ENCODE measurements around the gene TRIP10. TPM values are rescaled to one million over a fixed set of nuclear protein-coding genes. Genes with fewer than 3 reads are reported as not detected.

TRIP10 gene
- total RNA-seq, 2 donors from 2014 or later = 37.0 to 74.2 TPM

- no peak overlapping the region for H3K27ac ChIP-seq
- DNase-seq (ENCODE audit: low spot score) = no peak
- H3K27me3 ChIP-seq (replicated peaks; ENCODE audit: insufficient read depth) = no peaks in the 10 kb centered on the region
- no peak overlapping the region for H3K4me3 ChIP-seq
- no peaks in the 10 kb centered on the region for H3K4me1 ChIP-seq (replicated peaks)
- H3K36me3 ChIP-seq = no peaks in the 10 kb centered on the region
- 65% methylated on average over 4 of the region's 4 CpGs for WGBS
- intact Hi-C loops (cut with DNase I) = no loop called here
- H3K9me3 ChIP-seq = no peaks in the 10 kb centered on the region
- TF ChIP-seq CTCF (IDR thresholded peaks at IDR 0.05) = no peak
Measured at GRCh38 chr19:6779206-6779605, 39.7 kb downstream of the TRIP10 start.

GRCh38 chr19:6787393-6787792, 47.9 kb downstream of the TRIP10 start:
- 98% methylated on average over 4 of the region's 4 CpGs for WGBS
- Histone ChIP-seq H3K27me3 (replicated peaks; ENCODE audit: insufficient read depth) (no peaks in the 10 kb centered on the region), H3K4me3 (no peak overlapping the region), H3K36me3 (no peaks in the 10 kb centered on the region), H3K4me1 (replicated peaks) (peaks cover 5% of the 10 kb centered on the region), H3K27ac (no peak overlapping the region), H3K9me3 (no peaks in the 10 kb centered on the region)
- TF ChIP-seq POLR2AphosphoS5 (IDR thresholded peaks at IDR 0.05) (no peak), POLR2A (IDR thresholded peaks at IDR 0.05) (no peak), CTCF (IDR thresholded peaks at IDR 0.05) (no peak)
- intact Hi-C loops (cut with DNase I) = no loop called here
- no peak for DNase-seq (ENCODE audit: low spot score)

GRCh38 chr19:6788896-6789295, 49.4 kb downstream of the TRIP10 start:
- H3K4me1 ChIP-seq (replicated peaks) = peaks cover 5% of the 10 kb centered on the region
- no peaks in the 10 kb centered on the region for H3K27me3 ChIP-seq (replicated peaks; ENCODE audit: insufficient read depth)
- no peak overlapping the region for H3K4me3 ChIP-seq
- 45% methylated on average over 4 of the region's 4 CpGs for WGBS
- H3K9me3 ChIP-seq = no peaks in the 10 kb centered on the region
- H3K36me3 ChIP-seq = no peaks in the 10 kb centered on the region
- peak overlapping the region in 1 of 2 donors; percentile 35 for H3K27ac ChIP-seq
- no peak for DNase-seq (ENCODE audit: low spot score)
- intact Hi-C loops (cut with DNase I) = no loop called here
- no peak for TF ChIP-seq POLR2A (IDR thresholded peaks at IDR 0.05)
- peak; percentile 20 for TF ChIP-seq POLR2AphosphoS5 (IDR thresholded peaks at IDR 0.05)

GRCh38 chr19:6790194-6791128, 51.0 kb downstream of the TRIP10 start:
- 58% methylated on average over 5 of the region's 5 CpGs for WGBS
- no peak for DNase-seq (ENCODE audit: low spot score)

GRCh38 chr19:6791237-6791636, 51.8 kb downstream of the TRIP10 start:
- Histone ChIP-seq H3K4me1 (replicated peaks) (peaks cover 5% of the 10 kb centered on the region), H3K4me3 (no peak overlapping the region), H3K27ac (no peak overlapping the region), H3K27me3 (replicated peaks; ENCODE audit: insufficient read depth) (no peaks in the 10 kb centered on the region), H3K36me3 (no peaks in the 10 kb centered on the region), H3K9me3 (no peaks in the 10 kb centered on the region)
- TF ChIP-seq CTCF (IDR thresholded peaks at IDR 0.05) = no peak
- no peak for TF ChIP-seq POLR2A (IDR thresholded peaks at IDR 0.05)
- TF ChIP-seq POLR2AphosphoS5 (IDR thresholded peaks at IDR 0.05) = no peak
- WGBS = 86% methylated on average over 6 of the region's 6 CpGs
- DNase-seq (ENCODE audit: low spot score) = no peak
- intact Hi-C loops (cut with DNase I) = no loop called here

More at GRCh38 chr19:6790194-6791128, 51.0 kb downstream of the TRIP10 start:
- no peaks in the 10 kb centered on the region for H3K9me3 ChIP-seq
- H3K36me3 ChIP-seq = no peaks in the 10 kb centered on the region
- peaks cover 5% of the 10 kb centered on the region for H3K4me1 ChIP-seq (replicated peaks)
- no peak overlapping the region for H3K27ac ChIP-seq
- no peak overlapping the region for H3K4me3 ChIP-seq
- H3K27me3 ChIP-seq (replicated peaks; ENCODE audit: insufficient read depth) = no peaks in the 10 kb centered on the region
- intact Hi-C loops (cut with DNase I) = no loop called here
- no peak for TF ChIP-seq CTCF (IDR thresholded peaks at IDR 0.05)
- no peak for TF ChIP-seq POLR2A (IDR thresholded peaks at IDR 0.05)
- no peak for TF ChIP-seq POLR2AphosphoS5 (IDR thresholded peaks at IDR 0.05)
